C1 segment of cervical spinal cord (tissue), 14 donors: ENCODE results near the gene GALNT14.
A peak's percentile ranks its signal among the peaks of the same experiment; 100 is the strongest.

ENCODE experiments used
- DNase-seq, 14 donors: peaks; one replicate each; lab custom pipeline; 2025; lab: John Stamatoyannopoulos, UW

GALNT14 gene

GRCh38 chr2:31088504-31089195 lies 49.6 kb downstream of the GALNT14 start:
- no peak for DNase-seq

- DNase-seq: no peak
These were observed 50.7 kb downstream of the GALNT14 start for GRCh38 chr2:31087491-31087890.

GRCh38 chr2:31086590-31086989 lies 51.6 kb downstream of the GALNT14 start:
- no peak for DNase-seq

GRCh38 chr2:31083234-31083993 lies 54.8 kb downstream of the GALNT14 start:
- DNase-seq: no peak

GRCh38 chr2:31082002-31082401 lies 56.2 kb downstream of the GALNT14 start:
- no peak for DNase-seq

GRCh38 chr2:31081492-31081891 lies 56.7 kb downstream of the GALNT14 start:
- DNase-seq: no peak

GRCh38 chr2:31080361-31080760 lies 57.9 kb downstream of the GALNT14 start:
- DNase-seq: no peak

- DNase-seq: no peak
These were observed 58.6 kb downstream of the GALNT14 start for GRCh38 chr2:31079665-31080064.

GRCh38 chr2:31078579-31079105 lies 59.6 kb downstream of the GALNT14 start:
- DNase-seq: no peak

- no peak for DNase-seq
These were observed 60.2 kb downstream of the GALNT14 start for GRCh38 chr2:31078011-31078410.

- DNase-seq: no peak
These were observed 62.2 kb downstream of the GALNT14 start for GRCh38 chr2:31075941-31076590.

GRCh38 chr2:31075431-31075830 lies 62.8 kb downstream of the GALNT14 start:
- DNase-seq: no peak

GRCh38 chr2:31071741-31072140 lies 66.5 kb downstream of the GALNT14 start:
- no peak for DNase-seq

- DNase-seq: no peak
These were observed 67.7 kb downstream of the GALNT14 start for GRCh38 chr2:31070339-31071125.

GRCh38 chr2:31069643-31070325 lies 68.5 kb downstream of the GALNT14 start:
- no peak for DNase-seq

GRCh38 chr2:31067259-31067658 lies 71.0 kb downstream of the GALNT14 start:
- no peak for DNase-seq

GRCh38 chr2:31066551-31066950 lies 71.7 kb downstream of the GALNT14 start:
- peak in 2 of 14 donors; percentile 22 to 23 for DNase-seq

- DNase-seq: no peak
These were observed 72.2 kb downstream of the GALNT14 start for GRCh38 chr2:31066086-31066485.

- DNase-seq: peak in 1 of 14 donors; percentile 13
These were observed 72.9 kb downstream of the GALNT14 start for GRCh38 chr2:31065356-31065755.

GRCh38 chr2:31060397-31060796 lies 77.8 kb downstream of the GALNT14 start:
- DNase-seq: no peak
